HepG2 (cell line): ENCODE measurements around the gene FCHO1. TPM values are rescaled to one million over a fixed set of nuclear protein-coding genes. Genes with fewer than 3 reads are reported as not detected.

ENCODE experiments used
- ATAC-seq: fragments of 200-7000 bp; cut with Tn5 transposase; 3 replicates; pipeline ENCODE4 v1.9.1; 2020; ENCODE audit warnings: mild to moderate bottlenecking, moderate library complexity
- BruUV-seq: library from RNA; stranded (reverse); fragments of 400-500 nt; replicated peaks from 2 replicates; lab custom pipeline; 2021; lab: Mats Ljungman, UMichigan
- CTCF ChIA-PET: fragments of 300-600 bp; formaldehyde crosslinking; extraction: SDS; loops from one replicate; lab custom pipeline; 2021; ENCODE audit warnings: low total read pairs, inconsistent platforms, low intra/inter-chr PET ratio; lab: Yijun Ruan, JAX
- POLR2A ChIA-PET: fragments of 350-600 bp; sonication (Branson Sonifier 250); formaldehyde crosslinking; loops from one replicate; lab custom pipeline; 2020; ENCODE audit warnings: antibody characterized with exemption, inconsistent platforms; lab: Yijun Ruan, JAX
- DNase-seq: peaks from one replicate; pipeline ENCODE4 v3.0.0-alpha.2; 2015; ENCODE audit warnings: low spot score
- FAIRE-seq: peaks from 3 replicates; lab custom pipeline; 2011; peaks lifted over from hg19 to GRCh38; lab: Jason Lieb, UNC
- H2AFZ ChIP-seq: one replicate; pipeline ENCODE4 v1.6.1; 2011; ENCODE audit warnings: low read length, inconsistent platforms
- H3K27ac ChIP-seq: fragments of 300-600 bp; 3 replicates; pipeline ENCODE4 v1.8.0; 2011; ENCODE audit warnings: mixed run types, mild to moderate bottlenecking, mixed read lengths, low read length, inconsistent platforms; ENCODE audit not compliant: insufficient read depth; ENCODE audit errors: extremely low read length
- H3K27me3 ChIP-seq, 2 experiments: fragments of 200-600 bp in 1 of 2; 2 replicates in 1 of 2; 3 replicates in 1 of 2; pipeline versions ENCODE4 v1.6.0 to v1.8.0; 2011; ENCODE audit warnings: low read length in 2 of 2, mild to moderate bottlenecking in 2 of 2, moderate library complexity in 2 of 2, inconsistent platforms in 1 of 2; ENCODE audit not compliant: insufficient read depth in 2 of 2, control insufficient read depth in 1 of 2
- H3K36me3 ChIP-seq, 2 experiments: fragments of 200-600 bp in 1 of 2; replicated peaks in 1 of 2; 2 replicates in 1 of 2; 3 replicates in 1 of 2; pipeline versions ENCODE4 v1.5.1 to v1.8.0; 2011; ENCODE audit warnings: low read length in 2 of 2, inconsistent platforms in 1 of 2; ENCODE audit not compliant: insufficient read depth in 2 of 2, control insufficient read depth in 1 of 2
- H3K4me1 ChIP-seq: 2 replicates; pipeline ENCODE4 v1.5.1; 2012; ENCODE audit warnings: low read length, inconsistent platforms; ENCODE audit not compliant: insufficient read depth
- H3K4me2 ChIP-seq: 2 replicates; pipeline ENCODE4 v1.6.0; 2011; ENCODE audit warnings: low read depth, low read length, inconsistent platforms
- H3K4me3 ChIP-seq, 3 experiments: fragments of 200-600 bp in 1 of 3; sonication (generic), shearing (Covaris generic) in 1 of 3; replicated peaks in 1 of 3; 2 replicates each; pipeline ENCODE4 v1.5.1; 2011 to 2016; ENCODE audit warnings: low read length in 3 of 3, inconsistent platforms in 2 of 3, low read depth in 2 of 3, mild to moderate bottlenecking in 2 of 3, control low read depth in 1 of 3, mixed read lengths in 1 of 3; ENCODE audit not compliant: insufficient read depth in 1 of 3
- H3K79me2 ChIP-seq: one replicate; pipeline ENCODE4 v1.6.1; 2011; ENCODE audit warnings: low read length, inconsistent platforms; ENCODE audit not compliant: insufficient read depth
- H3K9ac ChIP-seq: 2 replicates; pipeline ENCODE4 v1.6.0; 2011; ENCODE audit warnings: mild to moderate bottlenecking, low read depth, low read length, inconsistent platforms; ENCODE audit not compliant: insufficient read depth
- H3K9me3 ChIP-seq: 2 replicates; pipeline ENCODE4 v1.5.1; 2012; ENCODE audit warnings: mild to moderate bottlenecking, low read length
- H4K20me1 ChIP-seq: 2 replicates; pipeline ENCODE4 v1.6.0; 2011; ENCODE audit warnings: inconsistent platforms, mild to moderate bottlenecking, low read length, moderate library complexity; ENCODE audit not compliant: insufficient read depth
- MAFF ChIP-seq: IDR thresholded peaks from 2 replicates; pipeline ENCODE4 v1.6.1; 2011; ENCODE audit warnings: low read depth, low read length, improper control_type of control experiment
- MYC ChIP-seq: sonication (generic); formaldehyde crosslinking; IDR thresholded peaks from 2 replicates; pipeline ENCODE4 v1.9.0; 2021; ENCODE audit warnings: missing genetic modification reagents, borderline replicate concordance
- PCBP2 ChIP-seq: fragments of 200-400 bp; formaldehyde crosslinking; optimal IDR thresholded peaks from 2 replicates; pipeline ENCODE3; 2018; ENCODE audit warnings: low read length, low read depth; ENCODE audit not compliant: poor library complexity, severe bottlenecking
- PHF5A ChIP-seq: IDR thresholded peaks from one replicate; pipeline ENCODE4 v1.6.1; 2018; ENCODE audit warnings: low read depth, missing genetic modification reagents; ENCODE audit not compliant: unreplicated experiment
- SMAD3 ChIP-seq: sonication (generic); formaldehyde crosslinking; IDR thresholded peaks from 2 replicates; pipeline ENCODE4 v1.4.0; 2020; ENCODE audit warnings: missing genetic modification reagents
- TBP ChIP-seq: sonication (generic); formaldehyde crosslinking; IDR thresholded peaks from 2 replicates; pipeline ENCODE4 v1.5.0; 2020; ENCODE audit warnings: missing genetic modification reagents
- ZEB1 ChIP-seq: IDR thresholded peaks from 2 replicates; pipeline ENCODE4 v1.6.1; 2012; ENCODE audit warnings: mild to moderate bottlenecking, low read depth, inconsistent platforms; ENCODE audit not compliant: insufficient replicate concordance
- ZMAT3 ChIP-seq: sonication (generic); formaldehyde crosslinking; conservative IDR thresholded peaks from 2 replicates; pipeline ENCODE4 v1.7.0; 2021; ENCODE audit warnings: missing genetic modification reagents
- ZNF326 ChIP-seq: sonication (generic); formaldehyde crosslinking; IDR thresholded peaks from 2 replicates; pipeline ENCODE4 v1.4.0; 2020; ENCODE audit warnings: missing genetic modification reagents, borderline replicate concordance
- ZNF335 ChIP-seq: sonication (generic); formaldehyde crosslinking; IDR thresholded peaks from 2 replicates; pipeline ENCODE4 v1.4.0; 2020; ENCODE audit warnings: missing genetic modification reagents
- ZNF570 ChIP-seq: sonication (generic); formaldehyde crosslinking; IDR thresholded peaks from 2 replicates; pipeline ENCODE4 v1.4.0; 2020; ENCODE audit warnings: mild to moderate bottlenecking, missing genetic modification reagents, borderline replicate concordance
- WGBS: methylation state at CpG from one replicate; pipeline ENCODE4 v1.1.6; 2017; ENCODE audit warnings: low lambda C conversion rate; 5-methylcytosine and 5-hydroxymethylcytosine counted together
- in situ Hi-C: cut with HindIII; loops from 2 replicates; pipeline ENCODE4 v1.10.0; 2017; ENCODE audit warnings: low pct_unique_long_range_greater_than_20kb; ENCODE audit not compliant: extremely low pct_ligation_motif_present
- intact Hi-C: fragments of 100-400 bp; cut with micrococcal nuclease; formaldehyde crosslinking; loops from one replicate; pipeline ENCODE4 v1.10.0; 2022; ENCODE audit not compliant: unreplicated experiment
- polyA plus RNA-seq, 8 experiments: library from polyadenylated mRNA; depleted of rRNA in 3 of 8; stranded (reverse) in 7 of 8; unstranded in 1 of 8; fragments of >200 nt; fragmentation: Illumina TruSeq in 4 of 8; extraction: Trizol in 4 of 8; gene quantifications; 2 replicates each; pipeline versions ENCODE4 v1.2.1 to v1.2.3, GENCODE V29; 2011 to 2016; ENCODE audit warnings: low read depth in 4 of 8, missing spikeins in 1 of 8, mixed read lengths in 1 of 8; ENCODE audit not compliant: insufficient read depth in 1 of 8
- total RNA-seq, 5 experiments: library from RNA; depleted of rRNA; stranded (reverse); fragments of >200 nt; fragmentation: Illumina TruSeq; extraction: Trizol; gene quantifications; 2 replicates each; pipeline ENCODE4 v1.2.3, GENCODE V29; 2016; ENCODE audit warnings: low read depth in 1 of 5
- TF ChIP-seq, protein P1 (sequence below): sonication (generic); formaldehyde crosslinking; IDR thresholded peaks from 2 replicates; pipeline ENCODE4 v1.5.1; 2020; ENCODE audit warnings: mild to moderate bottlenecking, moderate library complexity, missing genetic modification reagents
- TF ChIP-seq, protein P2 (sequence below): IDR thresholded peaks from 2 replicates; pipeline ENCODE4 v1.6.1; 2012; ENCODE audit warnings: low read depth, low read length, improper control_type of control experiment
- TF ChIP-seq, protein P3 (sequence below): sonication (generic); formaldehyde crosslinking; IDR thresholded peaks from 2 replicates; pipeline ENCODE4 v1.8.1; 2023; ENCODE audit warnings: mild to moderate bottlenecking, moderate library complexity, missing genetic modification reagents
- TF ChIP-seq, protein P4 (sequence below): IDR thresholded peaks from 2 replicates; pipeline ENCODE4 v1.6.1; 2016

The FCHO1 gene
- total and polyA plus RNA-seq, 2 of the 13 experiments (the other 11 are each of a cell fraction or from before 2014, with no cell fraction given) = 1.3 to 3.1 TPM

DNA sequence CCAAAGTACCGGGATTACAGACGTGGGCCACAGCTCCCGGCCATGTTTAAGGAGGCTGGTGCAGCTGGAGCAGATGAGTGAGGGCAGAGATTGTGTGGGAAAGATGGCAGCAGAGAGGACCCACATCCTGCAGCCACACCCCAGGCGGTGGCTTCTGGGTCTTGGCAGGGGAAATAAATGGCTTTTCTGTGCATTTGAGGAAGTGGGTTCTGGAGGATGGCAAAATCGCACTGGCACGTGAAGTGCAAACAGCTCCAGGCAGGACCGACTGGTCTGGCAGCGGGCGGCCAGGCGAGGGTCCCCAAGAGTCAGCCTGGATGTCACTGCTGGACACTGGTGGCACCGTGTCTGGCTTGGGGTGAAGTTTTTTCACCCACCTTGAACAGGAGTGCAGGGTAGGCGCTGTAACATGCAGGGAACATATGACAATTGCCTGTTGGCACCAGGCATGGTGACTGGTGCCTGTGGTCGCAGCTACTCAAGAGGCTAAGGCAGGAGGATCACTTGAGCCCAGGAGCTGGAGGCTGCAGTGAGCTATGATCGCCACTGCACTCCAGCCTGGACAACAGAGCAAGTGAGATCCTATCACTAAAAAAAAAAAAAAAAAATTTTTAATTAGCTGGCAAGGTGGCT, 52.1 kb downstream of the FCHO1 start:
- DNase-seq (no peak), FAIRE-seq (no peak), ATAC-seq (no peak)
- BruUV-seq = no TSS peak
- H3K79me2 ChIP-seq = no peaks in the 10 kb centered on the region
- peaks cover 1% of the 10 kb centered on the region for H3K4me1 ChIP-seq
- H3K4me2 ChIP-seq = no peak overlapping the region
- ChIA-PET CTCF (no interaction called here), POLR2A (no interaction called here)
- intact Hi-C loops = no loop called here
- 90% methylated on average over 14 of the region's 14 CpGs for WGBS
- no peak overlapping the region for H2AFZ ChIP-seq
- peaks cover 0 to 2% of the 10 kb centered on the region in 2 experiments; a peak in 2 of 5 replicates for H3K36me3 ChIP-seq
- in situ Hi-C loops = no loop called here
- no peaks in the 10 kb centered on the region for H3K9me3 ChIP-seq
- no peaks in the 10 kb centered on the region for H3K27me3 ChIP-seq
- H3K9ac ChIP-seq = no peak overlapping the region
- H3K4me3 ChIP-seq = no peak overlapping the region
- no peak overlapping the region for H3K27ac ChIP-seq
- no peaks in the 10 kb centered on the region for H4K20me1 ChIP-seq
- TF ChIP-seq SMAD3 (CRISPR knock-in tag) (no peak), ZEB1 (no peak), MAFF (no peak), PCBP2 (no peak), ZNF335 (CRISPR knock-in tag) (no peak), PHF5A (CRISPR knock-in tag) (no peak), MYC (CRISPR knock-in tag) (no peak), ZMAT3 (CRISPR knock-in tag) (no peak), ZNF570 (CRISPR knock-in tag) (no peak), ZNF326 (CRISPR knock-in tag) (no peak), TBP (CRISPR knock-in tag) (no peak)
- TF ChIP-seq, protein P1, sequence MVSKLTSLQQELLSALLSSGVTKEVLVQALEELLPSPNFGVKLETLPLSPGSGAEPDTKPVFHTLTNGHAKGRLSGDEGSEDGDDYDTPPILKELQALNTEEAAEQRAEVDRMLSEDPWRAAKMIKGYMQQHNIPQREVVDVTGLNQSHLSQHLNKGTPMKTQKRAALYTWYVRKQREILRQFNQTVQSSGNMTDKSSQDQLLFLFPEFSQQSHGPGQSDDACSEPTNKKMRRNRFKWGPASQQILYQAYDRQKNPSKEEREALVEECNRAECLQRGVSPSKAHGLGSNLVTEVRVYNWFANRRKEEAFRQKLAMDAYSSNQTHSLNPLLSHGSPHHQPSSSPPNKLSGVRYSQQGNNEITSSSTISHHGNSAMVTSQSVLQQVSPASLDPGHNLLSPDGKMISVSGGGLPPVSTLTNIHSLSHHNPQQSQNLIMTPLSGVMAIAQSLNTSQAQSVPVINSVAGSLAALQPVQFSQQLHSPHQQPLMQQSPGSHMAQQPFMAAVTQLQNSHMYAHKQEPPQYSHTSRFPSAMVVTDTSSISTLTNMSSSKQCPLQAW (CRISPR knock-in tag) = no peak
- TF ChIP-seq, protein P2, sequence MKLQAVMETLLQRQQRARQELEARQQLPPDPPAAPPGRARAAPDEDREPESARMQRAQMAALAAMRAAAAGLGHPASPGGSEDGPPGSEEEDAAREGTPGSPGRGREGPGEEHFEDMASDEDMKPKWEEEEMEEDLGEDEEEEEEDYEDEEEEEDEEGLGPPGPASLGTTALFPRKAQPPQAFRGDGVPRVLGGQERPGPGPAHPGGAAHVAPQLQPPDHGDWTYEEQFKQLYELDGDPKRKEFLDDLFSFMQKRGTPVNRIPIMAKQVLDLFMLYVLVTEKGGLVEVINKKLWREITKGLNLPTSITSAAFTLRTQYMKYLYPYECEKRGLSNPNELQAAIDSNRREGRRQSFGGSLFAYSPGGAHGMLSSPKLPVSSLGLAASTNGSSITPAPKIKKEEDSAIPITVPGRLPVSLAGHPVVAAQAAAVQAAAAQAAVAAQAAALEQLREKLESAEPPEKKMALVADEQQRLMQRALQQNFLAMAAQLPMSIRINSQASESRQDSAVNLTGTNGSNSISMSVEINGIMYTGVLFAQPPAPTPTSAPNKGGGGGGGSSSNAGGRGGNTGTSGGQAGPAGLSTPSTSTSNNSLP = no peak
- TF ChIP-seq, protein P3, sequence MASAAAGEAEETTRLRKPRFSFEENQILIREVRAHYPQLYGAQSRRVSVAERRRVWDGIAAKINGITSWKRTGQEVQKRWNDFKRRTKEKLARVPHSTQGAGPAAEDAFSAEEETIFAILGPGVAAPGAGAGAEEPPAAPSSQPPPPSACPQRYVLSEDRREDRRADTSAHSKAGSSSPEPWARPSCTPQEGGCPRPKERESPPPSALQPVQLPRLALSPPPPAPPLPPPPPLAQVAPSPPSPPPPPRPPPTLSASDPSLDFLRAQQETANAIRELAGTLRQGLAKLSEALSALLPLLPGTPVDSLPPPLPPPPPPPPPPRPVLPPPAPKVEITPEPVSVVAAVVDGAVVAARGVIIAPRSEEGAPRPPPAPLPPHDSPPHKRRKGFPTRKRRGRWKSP (CRISPR knock-in tag) = no peak
- TF ChIP-seq, protein P4, sequence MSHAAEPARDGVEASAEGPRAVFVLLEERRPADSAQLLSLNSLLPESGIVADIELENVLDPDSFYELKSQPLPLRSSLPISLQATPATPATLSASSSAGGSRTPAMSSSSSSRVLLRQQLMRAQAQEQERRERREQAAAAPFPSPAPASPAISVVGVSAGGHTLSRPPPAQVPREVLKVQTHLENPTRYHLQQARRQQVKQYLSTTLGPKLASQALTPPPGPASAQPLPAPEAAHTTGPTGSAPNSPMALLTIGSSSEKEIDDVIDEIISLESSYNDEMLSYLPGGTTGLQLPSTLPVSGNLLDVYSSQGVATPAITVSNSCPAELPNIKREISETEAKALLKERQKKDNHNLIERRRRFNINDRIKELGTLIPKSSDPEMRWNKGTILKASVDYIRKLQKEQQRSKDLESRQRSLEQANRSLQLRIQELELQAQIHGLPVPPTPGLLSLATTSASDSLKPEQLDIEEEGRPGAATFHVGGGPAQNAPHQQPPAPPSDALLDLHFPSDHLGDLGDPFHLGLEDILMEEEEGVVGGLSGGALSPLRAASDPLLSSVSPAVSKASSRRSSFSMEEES = no peak
